CD4-positive, alpha-beta T cell treated with Interleukin-4 for 1 hour (primary cell): ENCODE results near the gene PARD3B.

Experiments
- DNase-seq, 2 donors: peaks; one replicate each; pipeline ENCODE4 v3.0.0-alpha.2; 2020 to 2022

Gene PARD3B

GRCh38 chr2:205590759-205591158 lies 1045.5 kb downstream of the PARD3B start:
- no peak for DNase-seq

GRCh38 chr2:205593891-205594290 lies 1048.6 kb downstream of the PARD3B start:
- no peak for DNase-seq

GRCh38 chr2:205596581-205596980 lies 1051.3 kb downstream of the PARD3B start:
- no peak for DNase-seq

- no peak for DNase-seq
Observed at GRCh38 chr2:205605638-205606304, 1060.5 kb downstream of the PARD3B start.

GRCh38 chr2:205607146-205607545 lies 1061.9 kb downstream of the PARD3B start:
- DNase-seq: no peak

- DNase-seq: no peak
Observed at GRCh38 chr2:205609113-205609512, 1063.8 kb downstream of the PARD3B start.

- no peak for DNase-seq
Observed at GRCh38 chr2:205610437-205610836, 1065.2 kb downstream of the PARD3B start.

GRCh38 chr2:205612636-205613035 lies 1067.4 kb downstream of the PARD3B start:
- DNase-seq: no peak

- DNase-seq: no peak
Observed at GRCh38 chr2:205613970-205614559, 1068.8 kb downstream of the PARD3B start.

GRCh38 chr2:205614965-205615364 lies 1069.7 kb downstream of the PARD3B start:
- no peak for DNase-seq

GRCh38 chr2:205617905-205618304 lies 1072.6 kb downstream of the PARD3B start:
- no peak for DNase-seq

GRCh38 chr2:205619600-205619999 lies 1074.3 kb downstream of the PARD3B start:
- no peak for DNase-seq

GRCh38 chr2:205627085-205627484 lies 1081.8 kb downstream of the PARD3B start:
- DNase-seq: no peak

GRCh38 chr2:205628422-205628821 lies 1083.1 kb downstream of the PARD3B start:
- no peak for DNase-seq

- DNase-seq: no peak
Observed at GRCh38 chr2:205629091-205629776, 1084.0 kb downstream of the PARD3B start.

- no peak for DNase-seq
Observed at GRCh38 chr2:205633994-205634393, 1088.7 kb downstream of the PARD3B start.

GRCh38 chr2:205636549-205637319 lies 1091.5 kb downstream of the PARD3B start:
- DNase-seq: no peak

- no peak for DNase-seq
Observed at GRCh38 chr2:205637320-205637602, 1092.0 kb downstream of the PARD3B start.

GRCh38 chr2:205637779-205638503 lies 1092.7 kb downstream of the PARD3B start:
- DNase-seq: no peak

- DNase-seq: no peak
Observed at GRCh38 chr2:205640716-205641115, 1095.4 kb downstream of the PARD3B start.

GRCh38 chr2:205642599-205643356 lies 1097.5 kb downstream of the PARD3B start:
- no peak for DNase-seq

GRCh38 chr2:205643391-205643885 lies 1098.2 kb downstream of the PARD3B start:
- DNase-seq: no peak
